K562 (cell line): ENCODE measurements around the gene OR4N5. TPM values are rescaled to one million over a fixed set of nuclear protein-coding genes. Genes with fewer than 3 reads are reported as not detected.
"Not testable (repeated sequence)": the region's sequence is repeated elsewhere in the genome, so short reads cannot be mapped to it uniquely, and the experiment has no call there.

Experiments
- ATAC-seq: fragments of 200-7000 bp; cut with Tn5 transposase; 3 replicates; pipeline ENCODE4 v1.9.1; 2020; ENCODE audit warnings: moderate library complexity
- BruUV-seq: library from RNA; stranded (reverse); fragments of 400-500 nt; replicated peaks from 2 replicates; lab custom pipeline; 2021; lab: Mats Ljungman, UMichigan
- CTCF ChIA-PET: fragments of 300-600 bp; formaldehyde crosslinking; extraction: SDS; loops from one replicate; lab custom pipeline; 2021; ENCODE audit warnings: low intra/inter-chr PET ratio; lab: Yijun Ruan, JAX
- POLR2A ChIA-PET: fragments of 300-600, 350-650 bp; sonication (Branson Sonifier 250); formaldehyde crosslinking; extraction: SDS; loops from one replicate; lab custom pipeline; 2021; ENCODE audit warnings: antibody characterized with exemption, inconsistent platforms; lab: Yijun Ruan, JAX
- DNase-seq, 4 experiments: peaks; one replicate each; pipeline versions ENCODE4 v3.0.0 to v3.0.0-alpha.2; 2011 to 2018; ENCODE audit warnings: low spot score in 3 of 4, mixed read lengths in 3 of 4; ENCODE audit errors: extremely low read depth in 1 of 4
- FAIRE-seq: peaks from 2 replicates; lab custom pipeline; 2011; peaks lifted over from hg19 to GRCh38; lab: Jason Lieb, UNC
- H2AFZ ChIP-seq: 2 replicates; pipeline ENCODE4 v1.6.0; 2011; ENCODE audit warnings: low read depth, low read length, control low read depth, inconsistent platforms
- H3K27ac ChIP-seq: fragments of 200-600 bp; 3 replicates; pipeline ENCODE4 v1.8.0; 2011; ENCODE audit warnings: low read depth, mild to moderate bottlenecking, control low read depth, inconsistent platforms, low read length, moderate library complexity, mixed read lengths; ENCODE audit errors: extremely low read depth
- H3K27me3 ChIP-seq, 2 experiments: fragments of 300-600 bp in 1 of 2; 2 replicates in 1 of 2; 3 replicates in 1 of 2; pipeline versions ENCODE4 v1.6.0 to v1.8.0; 2011; ENCODE audit warnings: inconsistent platforms in 2 of 2, low read length in 2 of 2, mild to moderate bottlenecking in 1 of 2, mixed read lengths in 1 of 2, moderate library complexity in 1 of 2; ENCODE audit not compliant: control insufficient read depth in 2 of 2, insufficient read depth in 2 of 2
- H3K36me3 ChIP-seq: fragments of 300-600 bp; 3 replicates; pipeline ENCODE4 v1.8.0; 2011; ENCODE audit warnings: mild to moderate bottlenecking, low read length, inconsistent platforms; ENCODE audit not compliant: control insufficient read depth, insufficient read depth
- H3K4me1 ChIP-seq, 2 experiments: fragments of 200-600 bp in 1 of 2; replicated peaks in 1 of 2; 2 replicates in 1 of 2; 3 replicates in 1 of 2; pipeline versions ENCODE4 v1.5.1 to v1.8.0; 2011; ENCODE audit warnings: inconsistent platforms in 2 of 2, low read length in 2 of 2, mild to moderate bottlenecking in 1 of 2, mixed read lengths in 1 of 2, moderate library complexity in 1 of 2; ENCODE audit not compliant: control insufficient read depth in 2 of 2, insufficient read depth in 2 of 2
- H3K4me2 ChIP-seq: 2 replicates; pipeline ENCODE4 v1.6.1; 2011; ENCODE audit warnings: low read length, control low read depth, inconsistent platforms, mixed read lengths; ENCODE audit not compliant: insufficient read depth
- H3K4me3 ChIP-seq: fragments of 200-600 bp; sonication (generic), shearing (Covaris generic); 2 replicates; pipeline ENCODE4 v1.5.1; 2016; ENCODE audit warnings: control low read depth, inconsistent platforms
- H3K79me2 ChIP-seq: fragments of 200-600 bp; 3 replicates; pipeline ENCODE4 v1.8.0; 2011; ENCODE audit warnings: low read length, inconsistent platforms; ENCODE audit not compliant: control insufficient read depth, insufficient read depth
- H3K9ac ChIP-seq, 2 experiments: 2 replicates each; pipeline versions ENCODE4 v1.6.0 to v1.6.1; 2011; ENCODE audit warnings: low read depth in 2 of 2, low read length in 2 of 2, control low read depth in 1 of 2, inconsistent platforms in 1 of 2, mild to moderate bottlenecking in 1 of 2, mixed read lengths in 1 of 2; ENCODE audit not compliant: insufficient read depth in 1 of 2
- H3K9me1 ChIP-seq: one replicate; pipeline ENCODE4 v1.6.0; 2011; ENCODE audit warnings: inconsistent platforms, mild to moderate bottlenecking, low read length, moderate library complexity; ENCODE audit not compliant: control insufficient read depth, insufficient read depth
- H3K9me3 ChIP-seq: replicated peaks from 2 replicates; pipeline ENCODE4 v1.5.1; 2011; ENCODE audit warnings: low read depth, low read length, inconsistent platforms; ENCODE audit not compliant: control insufficient read depth, insufficient read depth
- H4K20me1 ChIP-seq: replicated peaks from 2 replicates; pipeline ENCODE4 v1.6.1; 2011; ENCODE audit warnings: low read length, inconsistent platforms, mixed read lengths; ENCODE audit not compliant: control insufficient read depth, insufficient read depth
- ATF1 ChIP-seq, 2 experiments: fragments of 450-650 bp in 1 of 2; IDR thresholded peaks; 2 replicates each; pipeline ENCODE4 v1.6.1; 2016; ENCODE audit warnings: missing compliant biosample characterization in 1 of 2, missing genetic modification characterization in 1 of 2
- BRF1 ChIP-seq: IDR thresholded peaks from 3 replicates; pipeline ENCODE4 v1.6.1; 2011; ENCODE audit warnings: borderline replicate concordance, mild to moderate bottlenecking; ENCODE audit not compliant: insufficient read length; ENCODE audit errors: extremely low read depth
- DACH1 ChIP-seq: fragments of 450-650 bp; IDR thresholded peaks from 2 replicates; pipeline ENCODE4 v1.6.1; 2018; ENCODE audit not compliant: partially characterized antibody
- FOSL1 ChIP-seq: fragments of 200-800 bp; sonication (Bioruptor generic); conservative IDR thresholded peaks from 2 replicates; pipeline ENCODE4 v1.6.1; 2016; ENCODE audit warnings: missing genetic modification characterization, missing compliant biosample characterization
- FOXA1 ChIP-seq: fragments of 450-650 bp; IDR thresholded peaks from 2 replicates; pipeline ENCODE4 v1.6.1; 2016; ENCODE audit warnings: mild to moderate bottlenecking, borderline replicate concordance
- JUNB ChIP-seq: fragments of 450-650 bp; formaldehyde crosslinking; conservative IDR thresholded peaks from 2 replicates; pipeline ENCODE4 v1.4.0; 2020; ENCODE audit warnings: mild to moderate bottlenecking
- JUND ChIP-seq, 2 experiments: IDR thresholded peaks; 2 replicates in 1 of 2; 3 replicates in 1 of 2; pipeline ENCODE4 v1.6.1; 2011; ENCODE audit warnings: borderline replicate concordance in 2 of 2, low read depth in 2 of 2, low read length in 2 of 2, improper control_type of control experiment in 1 of 2, missing biosample characterization in 1 of 2, missing genetic modification characterization in 1 of 2, missing genetic modification reagents in 1 of 2
- PHF20 ChIP-seq: fragments of 450-650 bp; IDR thresholded peaks from 2 replicates; pipeline ENCODE4 v1.6.1; 2018; ENCODE audit not compliant: partially characterized antibody
- PRMT5 ChIP-seq: sonication (generic); formaldehyde crosslinking; IDR thresholded peaks from 2 replicates; pipeline ENCODE4 v1.5.0; 2020; ENCODE audit warnings: missing genetic modification reagents
- RBM22 ChIP-seq: fragments of 200-400 bp; formaldehyde crosslinking; IDR thresholded peaks from 2 replicates; pipeline ENCODE4 v1.6.1; 2018; ENCODE audit warnings: low read length, low read depth; ENCODE audit not compliant: poor library complexity, severe bottlenecking
- TSC22D4 ChIP-seq: fragments of 450-650 bp; IDR thresholded peaks from 2 replicates; pipeline ENCODE4 v1.6.1; 2016; ENCODE audit warnings: missing genetic modification characterization, missing biosample characterization, control low read depth
- ZNF197 ChIP-seq: fragments of 200-800 bp; sonication (Bioruptor generic); IDR thresholded peaks from 2 replicates; pipeline ENCODE4 v1.6.1; 2016; ENCODE audit warnings: low read depth, missing genetic modification characterization, missing compliant biosample characterization
- in situ Hi-C: fragments of 300-500 bp; cut with MboI; formaldehyde crosslinking; loops from 4 replicates; pipeline ENCODE4 v1.15.0; 2018; ENCODE audit warnings: inconsistent platforms, mixed read lengths
- intact Hi-C: fragments of 100-400 bp; cut with micrococcal nuclease; formaldehyde crosslinking; loops from 2 replicates; pipeline ENCODE4 v1.14.2; 2022
- polyA plus RNA-seq, 8 experiments: library from polyadenylated mRNA; depleted of rRNA in 4 of 8; stranded (reverse) in 5 of 8; unstranded in 3 of 8; fragments of >200 nt; fragmentation: Nextera tagmentation in 2 of 8; fragmentation: Illumina TruSeq in 1 of 8; extraction: Ambion mirVana in 2 of 8; extraction: Trizol in 1 of 8; gene quantifications; 2 replicates each; pipeline versions ENCODE4 v1.2.1 to v1.2.3, GENCODE V29; 2011 to 2014; ENCODE audit warnings: inconsistent platforms in 1 of 8, missing spikeins in 1 of 8
- total RNA-seq, 7 experiments: library from RNA; depleted of rRNA in 6 of 7; stranded (reverse); fragments of >200 nt in 6 of 7; fragmentation: Illumina TruSeq in 2 of 7; extraction: Trizol in 2 of 7; gene quantifications; 2 replicates each; pipeline versions ENCODE4 v1.2.1 to v1.2.3, GENCODE V29; 2011 to 2021; ENCODE audit warnings: low replicate concordance in 1 of 7
- TF ChIP-seq, protein P1 (sequence below), 2 experiments: fragments of 450-650 bp in 1 of 2; sonication (generic) in 1 of 2; formaldehyde crosslinking in 1 of 2; IDR thresholded peaks in 1 of 2; conservative IDR thresholded peaks in 1 of 2; 2 replicates each; pipeline versions ENCODE4 v1.6.1 to v1.8.1; 2016 to 2023; ENCODE audit warnings: mild to moderate bottlenecking in 2 of 2, moderate library complexity in 2 of 2, inconsistent platforms in 1 of 2, missing genetic modification reagents in 1 of 2

Gene OR4N5
- total and polyA plus RNA-seq, 9 of the 15 experiments (the other 6 are each of a cell fraction or from before 2014, with no cell fraction given), result not detected

DNA sequence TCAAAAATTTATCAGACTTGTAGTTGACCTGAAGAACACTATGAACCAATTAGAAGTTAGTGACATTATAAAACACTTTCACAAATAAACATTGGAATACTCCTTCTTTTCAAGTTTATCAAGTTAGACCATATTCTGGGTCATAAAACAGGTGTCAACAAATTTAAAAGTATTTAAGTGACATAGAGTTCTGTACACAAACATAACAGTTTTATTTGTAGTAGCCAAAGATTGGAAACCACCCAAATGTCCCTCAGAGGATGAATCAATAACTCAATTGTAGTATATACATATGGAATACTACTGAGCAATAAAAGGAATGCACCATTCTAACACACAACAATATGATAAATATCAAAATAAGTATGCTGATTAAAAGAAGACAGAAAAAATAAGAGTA, 28.5 kb downstream of the OR4N5 start:
- in situ Hi-C loops, result no loop called here
- no peak for FAIRE-seq

DNA sequence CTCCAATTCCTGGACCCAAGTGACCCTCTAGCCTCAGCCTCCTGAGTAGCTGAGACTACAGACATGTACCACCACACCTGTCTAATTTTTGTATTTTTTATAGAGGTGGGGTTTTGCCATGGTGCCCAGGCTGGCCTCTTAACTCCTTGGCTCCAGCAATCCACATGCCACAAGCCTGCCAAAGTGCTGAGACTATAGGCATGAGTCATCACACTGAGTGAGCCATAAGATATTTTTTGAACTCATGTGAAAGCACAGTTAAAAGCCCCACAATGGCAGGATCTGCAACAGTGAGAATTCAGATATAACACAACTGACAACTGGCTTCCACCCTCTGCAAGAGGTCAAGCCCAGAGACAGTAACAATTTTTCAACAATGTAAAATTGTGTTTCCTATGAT, 31.2 kb downstream of the OR4N5 start:
- BruUV-seq; H3K4me1 ChIP-seq; intact Hi-C loops; H3K79me2 ChIP-seq; POLR2A ChIA-PET; in situ Hi-C loops; H3K9me1 ChIP-seq; H4K20me1 ChIP-seq; H3K4me3 ChIP-seq; H3K27me3 ChIP-seq; H3K36me3 ChIP-seq; H3K9me3 ChIP-seq; H3K9ac ChIP-seq; CTCF ChIA-PET; H3K4me2 ChIP-seq; TF ChIP-seq JUND (tag; IDR thresholded peaks at IDR 0.05; ENCODE audit: borderline replicate concordance, low read depth, low read length): not testable (repeated sequence)
- ATAC-seq (peak; percentile 56; the same call in 2 of the 3 replicates), DNase-seq (peak in 1 of 4 experiments; percentile 41), FAIRE-seq (peak; percentile 44)
- Histone ChIP-seq H2AFZ (0 out of 2 replicates have a peak overlapping the region, but pooled peaks have one; percentile 40), H3K27ac (0 out of 3 replicates have a peak overlapping the region, but pooled peaks have one; percentile 5)
- TF ChIP-seq, protein P1, sequence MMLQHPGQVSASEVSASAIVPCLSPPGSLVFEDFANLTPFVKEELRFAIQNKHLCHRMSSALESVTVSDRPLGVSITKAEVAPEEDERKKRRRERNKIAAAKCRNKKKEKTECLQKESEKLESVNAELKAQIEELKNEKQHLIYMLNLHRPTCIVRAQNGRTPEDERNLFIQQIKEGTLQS (IDR thresholded peaks at IDR 0.05), result peak; percentile 83
- TF ChIP-seq, protein P1 (CRISPR knock-in tag; conservative IDR thresholded peaks at IDR 0.05), result not testable (repeated sequence)
- TF ChIP-seq JUND (IDR thresholded peaks at IDR 0.05; ENCODE audit: borderline replicate concordance, low read depth, low read length) (peak; percentile 69), FOSL1 (tag) (peak; percentile 70)

More for the DNA sequence above, 28.5 kb downstream of the OR4N5 start:
- POLR2A ChIA-PET, result no interaction called here
- H4K20me1 ChIP-seq, result no peaks in the 10 kb centered on the region
- ATAC-seq (no peak), DNase-seq (no peak)
- H3K9ac ChIP-seq, result no peak overlapping the region
- no peak overlapping the region for H2AFZ ChIP-seq
- H3K9me3 ChIP-seq, result peaks cover 4% of the 10 kb centered on the region
- no peak overlapping the region for H3K4me3 ChIP-seq
- CTCF ChIA-PET, result no interaction called here
- BruUV-seq, result no TSS peak
- no peaks in the 10 kb centered on the region for H3K9me1 ChIP-seq
- no peaks in the 10 kb centered on the region for H3K36me3 ChIP-seq
- H3K27me3 ChIP-seq, result no peaks in the 10 kb centered on the region
- no peaks in the 10 kb centered on the region for H3K79me2 ChIP-seq
- intact Hi-C loops, result no loop called here
- H3K4me2 ChIP-seq, result no peak overlapping the region
- TF ChIP-seq JUNB (CRISPR knock-in tag) (no peak), FOXA1 (no peak), DACH1 (no peak), PRMT5 (CRISPR knock-in tag) (no peak), ATF1 (CRISPR knock-in tag; IDR thresholded peaks at IDR 0.05) (no peak), ATF1 (tag; IDR thresholded peaks at IDR 0.05) (no peak), RBM22 (no peak), ZNF197 (CRISPR knock-in tag) (no peak), BRF1 (no peak), TSC22D4 (tag) (no peak), PHF20 (no peak)
- no peaks in the 10 kb centered on the region; a peak in 1 of 5 replicates for H3K4me1 ChIP-seq
- no peak overlapping the region for H3K27ac ChIP-seq
